TTC549 (cell line): ENCODE results near the gene PTH.

Source experiments
- FAIRE-seq: peaks from 2 replicates; lab custom pipeline; 2012; peaks lifted over from hg19 to GRCh38; lab: Jason Lieb, UNC

The PTH gene

GRCh38 chr11:13495929-13496328 lies at the start of gene PTH:
PTH (minus strand) TSS chr11:13495997; CDS start chr11:13492855, 3,142 bp downstream.
- no peak for FAIRE-seq

- FAIRE-seq: no peak
Measured at GRCh38 chr11:13538044-13538443, 42.2 kb upstream of the PTH start.

GRCh38 chr11:13535819-13536218 lies 40.0 kb upstream of the PTH start:
- FAIRE-seq: no peak

- no peak for FAIRE-seq
Measured at GRCh38 chr11:13534358-13534757, 38.6 kb upstream of the PTH start.

GRCh38 chr11:13525257-13525656 lies 29.5 kb upstream of the PTH start:
- FAIRE-seq: no peak

- FAIRE-seq: no peak
Measured at GRCh38 chr11:13503393-13503792, 7.6 kb upstream of the PTH start.

GRCh38 chr11:13502492-13502891 lies 6.7 kb upstream of the PTH start:
- FAIRE-seq: no peak

- no peak for FAIRE-seq
Measured at GRCh38 chr11:13494051-13494450, 1.7 kb downstream of the PTH start.

- FAIRE-seq: no peak
Measured at GRCh38 chr11:13487661-13488030, 8.2 kb downstream of the PTH start.

- no peak for FAIRE-seq
Measured at GRCh38 chr11:13486926-13487660, 8.7 kb downstream of the PTH start.

GRCh38 chr11:13480198-13480597 lies 15.6 kb downstream of the PTH start:
- no peak for FAIRE-seq

GRCh38 chr11:13479688-13480087 lies 16.1 kb downstream of the PTH start:
- FAIRE-seq: no peak

- FAIRE-seq: no peak
Measured at GRCh38 chr11:13475091-13475490, 20.7 kb downstream of the PTH start.

GRCh38 chr11:13473013-13473722 lies 22.6 kb downstream of the PTH start:
- FAIRE-seq: no peak

GRCh38 chr11:13468750-13469149 lies 27.0 kb downstream of the PTH start:
- no peak for FAIRE-seq

- FAIRE-seq: no peak
Measured at GRCh38 chr11:13465909-13466371, 29.9 kb downstream of the PTH start.

GRCh38 chr11:13463779-13464290 lies 32.0 kb downstream of the PTH start:
- FAIRE-seq: no peak

- no peak for FAIRE-seq
Measured at GRCh38 chr11:13462901-13463778, 32.7 kb downstream of the PTH start, which contains the start of gene BTBD10. BTBD10 (minus strand) TSS chr11:13463222; CDS start chr11:13445124, 18,098 bp downstream.

- FAIRE-seq: no peak
Measured at GRCh38 chr11:13462311-13462900, 33.4 kb downstream of the PTH start.

GRCh38 chr11:13461291-13461690 lies 34.5 kb downstream of the PTH start:
- no peak for FAIRE-seq

GRCh38 chr11:13450832-13451397 lies 44.9 kb downstream of the PTH start:
- no peak for FAIRE-seq

- FAIRE-seq: no peak
Measured at GRCh38 chr11:13449522-13449921, 46.3 kb downstream of the PTH start.
